ENCODE data around the gene DUS1L. TPM values are rescaled to one million over a fixed set of nuclear protein-coding genes. Genes with fewer than 3 reads are reported as not detected.

DUS1L gene
- total and polyA plus RNA-seq, 2 experiments from 2014 or later: 66.0 to 122 TPM

GRCh38 chr17:82079001-82079677 lies 13.5 kb upstream of the DUS1L start:
- Mint-ChIP-seq H3K9me3 (no peaks in the 10 kb centered on the region; the same call in 1 of the 3 replicates), H3K4me3 (no peak overlapping the region), H3K27ac (no peak overlapping the region), H3K4me1 (peaks cover 3% of the 10 kb centered on the region), H3K27me3 (ENCODE audit: insufficient read depth, low read depth, poor library complexity) (peaks cover 29% of the 10 kb centered on the region), H3K36me3 (ENCODE audit: low read depth) (peaks cover 43% of the 10 kb centered on the region)
- Histone ChIP-seq H3F3A (replicated peaks; ENCODE audit: low read depth) (peaks cover 25% of the 10 kb centered on the region), H3K27me3 (ENCODE audit: insufficient read depth) (no peaks in the 10 kb centered on the region), H2AFZ (no peak overlapping the region), H3K9me2 (ENCODE audit: insufficient read depth) (no peaks in the 10 kb centered on the region), H3K4me1 (ENCODE audit: insufficient read depth) (no peaks in the 10 kb centered on the region), H4K20me1 (replicated peaks; ENCODE audit: insufficient read depth) (peaks cover 8% of the 10 kb centered on the region), H3K27ac (ENCODE audit: low read depth) (no peak overlapping the region), H3K79me2 (replicated peaks; ENCODE audit: insufficient read depth) (no peaks in the 10 kb centered on the region), H3K4me2 (no peak overlapping the region), H3K4me3 (no peak overlapping the region), H3K36me3 (ENCODE audit: insufficient read depth) (peaks cover 10% of the 10 kb centered on the region; the same call in 1 of the 2 replicates)
- ATAC-seq (no peak), DNase-seq (ENCODE audit: low spot score) (no peak)
- no peak for TF ChIP-seq EZH2 (IDR thresholded peaks at IDR 0.05; ENCODE audit: low read depth, unreplicated experiment)
- no peak for TF ChIP-seq CREB1 (CRISPR knock-in tag; IDR thresholded peaks at IDR 0.05; ENCODE audit: low read depth)
- TF ChIP-seq JUNB (IDR thresholded peaks at IDR 0.05; ENCODE audit: unreplicated experiment): no peak
- TF ChIP-seq CTCF (conservative IDR thresholded peaks at IDR 0.05; ENCODE audit: low read depth in 2 of 2): no peak
- TF ChIP-seq ZNF114 (CRISPR knock-in tag; IDR thresholded peaks at IDR 0.05): no peak
- TF ChIP-seq STAT1 (IDR thresholded peaks at IDR 0.05; ENCODE audit: unreplicated experiment): no peak
- no peak for TF ChIP-seq ZNF331 (CRISPR knock-in tag; IDR thresholded peaks at IDR 0.05; ENCODE audit: low read depth)
- no peak for TF ChIP-seq EZH2phosphoT487 (IDR thresholded peaks at IDR 0.05; ENCODE audit: unreplicated experiment)
- no peak for TF ChIP-seq REST (IDR thresholded peaks at IDR 0.05; ENCODE audit: unreplicated experiment)
- no peak for TF ChIP-seq NANOG (IDR thresholded peaks at IDR 0.05; ENCODE audit: borderline replicate concordance)
- no peak for TF ChIP-seq ETS1 (IDR thresholded peaks at IDR 0.05)
- TF ChIP-seq POLR2AphosphoS5 (IDR thresholded peaks at IDR 0.05; ENCODE audit: low read depth): no peak
- TF ChIP-seq ZNF462 (CRISPR knock-in tag; IDR thresholded peaks at IDR 0.05): no peak

Measured in GM23338 (cell line).